HG02938 (cell line): ENCODE measurements around the gene TNFAIP3.
"Not testable (repeated sequence)": the region's sequence is repeated elsewhere in the genome, so short reads cannot be mapped to it uniquely, and the experiment has no call there.

Experiments
- ATAC-seq: cut with Tn5 transposase; IDR thresholded peaks from one replicate; pipeline ENCODE4 v1.9.1; 2021; ENCODE audit warnings: mild to moderate bottlenecking, moderate library complexity; ENCODE audit not compliant: unreplicated experiment

Gene TNFAIP3

GRCh38 chr6:137866914-137867684 lies at the start of gene TNFAIP3:
Gene TNFAIP3, plus strand, starts transcription at chr6:137867259. Its CDS starts 3,969 bp downstream, at chr6:137871228.
- peak; percentile 70 for ATAC-seq

- no peak for ATAC-seq
Observed at GRCh38 chr6:137818440-137818839, 48.6 kb upstream of the TNFAIP3 start.

- ATAC-seq = no peak
Observed at GRCh38 chr6:137819740-137820139, 47.3 kb upstream of the TNFAIP3 start.

- ATAC-seq = no peak
Observed at GRCh38 chr6:137820425-137820824, 46.6 kb upstream of the TNFAIP3 start.

- ATAC-seq = no peak
Observed at GRCh38 chr6:137820952-137821351, 46.1 kb upstream of the TNFAIP3 start.

- ATAC-seq = no peak
Observed at GRCh38 chr6:137821491-137821890, 45.6 kb upstream of the TNFAIP3 start.

- ATAC-seq = no peak
Observed at GRCh38 chr6:137823826-137824555, 43.1 kb upstream of the TNFAIP3 start.

GRCh38 chr6:137824556-137824879 lies 42.5 kb upstream of the TNFAIP3 start:
- no peak for ATAC-seq

- no peak for ATAC-seq
Observed at GRCh38 chr6:137824896-137825295, 42.2 kb upstream of the TNFAIP3 start.

- ATAC-seq = no peak
Observed at GRCh38 chr6:137827411-137827940, 39.6 kb upstream of the TNFAIP3 start.

- ATAC-seq = peak; percentile 45
Observed at GRCh38 chr6:137827977-137828810, 38.9 kb upstream of the TNFAIP3 start.

GRCh38 chr6:137829641-137830083 lies 37.4 kb upstream of the TNFAIP3 start:
- ATAC-seq = no peak

- no peak for ATAC-seq
Observed at GRCh38 chr6:137830511-137830911, 36.5 kb upstream of the TNFAIP3 start.

- ATAC-seq = no peak
Observed at GRCh38 chr6:137832110-137832509, 34.9 kb upstream of the TNFAIP3 start.

GRCh38 chr6:137834508-137834907 lies 32.6 kb upstream of the TNFAIP3 start:
- ATAC-seq = no peak

- ATAC-seq = no peak
Observed at GRCh38 chr6:137836788-137837187, 30.3 kb upstream of the TNFAIP3 start.

- not testable (repeated sequence) for ATAC-seq
Observed at GRCh38 chr6:137838090-137838489, 29.0 kb upstream of the TNFAIP3 start.

- ATAC-seq = not testable (repeated sequence)
Observed at GRCh38 chr6:137838597-137838996, 28.5 kb upstream of the TNFAIP3 start.

GRCh38 chr6:137839076-137839475 lies 28.0 kb upstream of the TNFAIP3 start:
- no peak for ATAC-seq

- no peak for ATAC-seq
Observed at GRCh38 chr6:137840252-137840651, 26.8 kb upstream of the TNFAIP3 start.

- no peak for ATAC-seq
Observed at GRCh38 chr6:137843211-137843610, 23.8 kb upstream of the TNFAIP3 start.
